Prostate gland (tissue), 2 donors: ENCODE measurements around the gene NUCKS1.

Source experiments
- POLR2A ChIP-seq: fragments of 450-650 bp; IDR thresholded peaks from one replicate; pipeline ENCODE4 v1.6.1; 2016; ENCODE audit warnings: antibody characterized with exemption, mild to moderate bottlenecking
- TF ChIP-seq, protein P1 (sequence below), 4 experiments: fragments of 200-600 bp in 2 of 4; fragments of 450-650 bp in 2 of 4; sonication (generic) in 2 of 4; IDR thresholded peaks; 1 replicate in 3 of 4; 2 replicates in 1 of 4; pipeline ENCODE4 v1.5.1; 2016 to 2019; ENCODE audit warnings: antibody characterized with exemption in 4 of 4, mild to moderate bottlenecking in 2 of 4, moderate library complexity in 2 of 4

DNA sequence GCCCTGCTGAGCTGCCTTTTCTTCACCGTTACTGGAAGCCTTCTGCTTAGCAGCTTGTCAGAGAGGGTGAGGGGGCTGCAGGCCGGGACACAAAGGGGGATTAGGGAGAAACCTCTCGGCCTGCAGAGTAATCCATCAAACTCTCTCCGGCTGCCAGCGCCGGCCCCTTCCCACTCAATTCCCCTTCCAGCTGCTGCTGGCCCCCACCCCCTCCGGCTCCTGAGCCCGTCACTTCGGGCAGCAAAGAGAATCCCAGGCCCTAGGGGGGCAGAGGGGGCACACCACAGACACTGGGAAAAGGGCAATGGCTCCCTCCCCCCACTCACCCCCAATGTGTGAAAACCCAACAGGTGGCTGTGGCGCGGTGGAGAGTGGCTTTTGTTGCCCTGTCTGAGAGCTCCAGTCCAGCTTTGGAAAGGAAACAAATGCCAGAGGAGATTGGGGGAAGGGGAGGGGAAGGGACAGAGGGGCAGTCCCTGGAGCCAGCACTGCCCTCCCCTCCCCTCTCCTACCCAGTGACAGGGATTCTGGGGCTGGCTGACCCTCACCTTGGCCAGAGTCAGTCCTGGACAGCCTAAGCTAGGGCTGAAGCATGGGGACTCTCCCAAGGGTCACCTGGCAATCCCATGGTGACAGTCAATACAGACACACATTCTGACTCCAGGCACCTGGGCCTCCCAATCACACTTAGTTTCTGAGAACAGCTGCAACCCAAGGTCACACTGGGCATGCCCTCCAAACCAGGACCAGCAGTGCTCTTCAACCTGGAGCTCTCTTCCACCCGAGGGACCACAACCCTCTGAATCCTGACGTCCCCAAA, 79.2 kb downstream of the NUCKS1 start:
- no peak for TF ChIP-seq POLR2A
- TF ChIP-seq, protein P1, sequence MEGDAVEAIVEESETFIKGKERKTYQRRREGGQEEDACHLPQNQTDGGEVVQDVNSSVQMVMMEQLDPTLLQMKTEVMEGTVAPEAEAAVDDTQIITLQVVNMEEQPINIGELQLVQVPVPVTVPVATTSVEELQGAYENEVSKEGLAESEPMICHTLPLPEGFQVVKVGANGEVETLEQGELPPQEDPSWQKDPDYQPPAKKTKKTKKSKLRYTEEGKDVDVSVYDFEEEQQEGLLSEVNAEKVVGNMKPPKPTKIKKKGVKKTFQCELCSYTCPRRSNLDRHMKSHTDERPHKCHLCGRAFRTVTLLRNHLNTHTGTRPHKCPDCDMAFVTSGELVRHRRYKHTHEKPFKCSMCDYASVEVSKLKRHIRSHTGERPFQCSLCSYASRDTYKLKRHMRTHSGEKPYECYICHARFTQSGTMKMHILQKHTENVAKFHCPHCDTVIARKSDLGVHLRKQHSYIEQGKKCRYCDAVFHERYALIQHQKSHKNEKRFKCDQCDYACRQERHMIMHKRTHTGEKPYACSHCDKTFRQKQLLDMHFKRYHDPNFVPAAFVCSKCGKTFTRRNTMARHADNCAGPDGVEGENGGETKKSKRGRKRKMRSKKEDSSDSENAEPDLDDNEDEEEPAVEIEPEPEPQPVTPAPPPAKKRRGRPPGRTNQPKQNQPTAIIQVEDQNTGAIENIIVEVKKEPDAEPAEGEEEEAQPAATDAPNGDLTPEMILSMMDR (IDR thresholded peaks at IDR 0.05), result no peak
